ENCODE measurements around the gene GRAP2.

Gene GRAP2

GRCh38 chr22:39904862-39905261 is 4.0 kb downstream of the GRAP2 start:
- DNase-seq (ENCODE audit: low read depth) = no peak
- no peak overlapping the region for H3K4me3 ChIP-seq (ENCODE audit: low read length)
- no peak for TF ChIP-seq CTCF (conservative IDR thresholded peaks at IDR 0.05; ENCODE audit: low read length)

GRCh38 chr22:39905687-39906086 is 4.8 kb downstream of the GRAP2 start:
- DNase-seq (ENCODE audit: low read depth) = no peak
- no peak overlapping the region for H3K4me3 ChIP-seq (ENCODE audit: low read length)
- no peak for TF ChIP-seq CTCF (conservative IDR thresholded peaks at IDR 0.05; ENCODE audit: low read length)

GRCh38 chr22:39906207-39906606 is 5.3 kb downstream of the GRAP2 start:
- TF ChIP-seq CTCF (conservative IDR thresholded peaks at IDR 0.05; ENCODE audit: low read length) = no peak
- no peak for DNase-seq (ENCODE audit: low read depth)
- no peak overlapping the region for H3K4me3 ChIP-seq (ENCODE audit: low read length)

- H3K4me3 ChIP-seq (ENCODE audit: low read length) = no peak overlapping the region
- no peak for TF ChIP-seq CTCF (conservative IDR thresholded peaks at IDR 0.05; ENCODE audit: low read length)
Measured at GRCh38 chr22:39907047-39907446, 6.2 kb downstream of the GRAP2 start.

GRCh38 chr22:39907605-39908097 is 6.8 kb downstream of the GRAP2 start:
- DNase-seq (ENCODE audit: low read depth) = no peak
- TF ChIP-seq CTCF (conservative IDR thresholded peaks at IDR 0.05; ENCODE audit: low read length) = no peak
- H3K4me3 ChIP-seq (ENCODE audit: low read length) = no peak overlapping the region

More at GRCh38 chr22:39907047-39907446, 6.2 kb downstream of the GRAP2 start:
- no peak for DNase-seq (ENCODE audit: low read depth)

- H3K4me3 ChIP-seq (ENCODE audit: low read length) = no peak overlapping the region
- TF ChIP-seq CTCF (conservative IDR thresholded peaks at IDR 0.05; ENCODE audit: low read length) = no peak
- DNase-seq (ENCODE audit: low read depth) = no peak
Measured at GRCh38 chr22:39908136-39908535, 7.3 kb downstream of the GRAP2 start.

GRCh38 chr22:39908737-39909136 is 7.9 kb downstream of the GRAP2 start:
- no peak for DNase-seq (ENCODE audit: low read depth)
- TF ChIP-seq CTCF (conservative IDR thresholded peaks at IDR 0.05; ENCODE audit: low read length) = no peak
- no peak overlapping the region for H3K4me3 ChIP-seq (ENCODE audit: low read length)
